NCI-H446 (cell line): Measurements from ENCODE around the gene FAM171A1.
"Not testable (repeated sequence)": the region's sequence is repeated elsewhere in the genome, so short reads cannot be mapped to it uniquely, and the experiment has no call there.

Source experiments
- DNase-seq, 2 experiments: peaks; one replicate each; lab custom pipeline; 2025; lab: John Stamatoyannopoulos, UW

The FAM171A1 gene

GRCh38 chr10:15290150-15290549, 80.9 kb downstream of the FAM171A1 start:
- no peak for DNase-seq

- DNase-seq, result no peak
Measured at GRCh38 chr10:15280974-15281373, 90.1 kb downstream of the FAM171A1 start.

- no peak for DNase-seq
Measured at GRCh38 chr10:15280462-15280861, 90.6 kb downstream of the FAM171A1 start.

GRCh38 chr10:15279236-15279635, 91.9 kb downstream of the FAM171A1 start:
- no peak for DNase-seq

- no peak for DNase-seq
Measured at GRCh38 chr10:15278786-15279185, 92.3 kb downstream of the FAM171A1 start.

- DNase-seq, result not testable (repeated sequence)
Measured at GRCh38 chr10:15276039-15276438, 95.0 kb downstream of the FAM171A1 start.

- not testable (repeated sequence) for DNase-seq
Measured at GRCh38 chr10:15269838-15270237, 101.3 kb downstream of the FAM171A1 start.

GRCh38 chr10:15267496-15267895, 103.6 kb downstream of the FAM171A1 start:
- DNase-seq, result no peak

- DNase-seq, result no peak
Measured at GRCh38 chr10:15266117-15266516, 105.0 kb downstream of the FAM171A1 start.

GRCh38 chr10:15265558-15265957, 105.5 kb downstream of the FAM171A1 start:
- no peak for DNase-seq

GRCh38 chr10:15265056-15265455, 106.0 kb downstream of the FAM171A1 start:
- DNase-seq, result no peak

- DNase-seq, result no peak
Measured at GRCh38 chr10:15263657-15264323, 107.3 kb downstream of the FAM171A1 start.

GRCh38 chr10:15262036-15262713, 108.9 kb downstream of the FAM171A1 start:
- no peak for DNase-seq

GRCh38 chr10:15259136-15259535, 112.0 kb downstream of the FAM171A1 start:
- no peak for DNase-seq

GRCh38 chr10:15258255-15258654, 112.8 kb downstream of the FAM171A1 start:
- no peak for DNase-seq

GRCh38 chr10:15255961-15256360, 115.1 kb downstream of the FAM171A1 start:
- no peak for DNase-seq

GRCh38 chr10:15254808-15255648, 116.1 kb downstream of the FAM171A1 start:
- DNase-seq, result no peak

- DNase-seq, result no peak
Measured at GRCh38 chr10:15253951-15254807, 116.9 kb downstream of the FAM171A1 start.

- no peak for DNase-seq
Measured at GRCh38 chr10:15252396-15252795, 118.7 kb downstream of the FAM171A1 start.

- DNase-seq, result no peak
Measured at GRCh38 chr10:15251791-15252380, 119.2 kb downstream of the FAM171A1 start.

GRCh38 chr10:15245530-15245929, 125.6 kb downstream of the FAM171A1 start:
- DNase-seq, result no peak
